GM21381 (cell line): Measurements from ENCODE around the gene TNFRSF19.

Source experiments
- ATAC-seq: cut with Tn5 transposase; IDR thresholded peaks from one replicate; pipeline ENCODE4 v1.9.1; 2021; ENCODE audit warnings: mild to moderate bottlenecking, moderate library complexity; ENCODE audit not compliant: unreplicated experiment

Gene TNFRSF19

DNA sequence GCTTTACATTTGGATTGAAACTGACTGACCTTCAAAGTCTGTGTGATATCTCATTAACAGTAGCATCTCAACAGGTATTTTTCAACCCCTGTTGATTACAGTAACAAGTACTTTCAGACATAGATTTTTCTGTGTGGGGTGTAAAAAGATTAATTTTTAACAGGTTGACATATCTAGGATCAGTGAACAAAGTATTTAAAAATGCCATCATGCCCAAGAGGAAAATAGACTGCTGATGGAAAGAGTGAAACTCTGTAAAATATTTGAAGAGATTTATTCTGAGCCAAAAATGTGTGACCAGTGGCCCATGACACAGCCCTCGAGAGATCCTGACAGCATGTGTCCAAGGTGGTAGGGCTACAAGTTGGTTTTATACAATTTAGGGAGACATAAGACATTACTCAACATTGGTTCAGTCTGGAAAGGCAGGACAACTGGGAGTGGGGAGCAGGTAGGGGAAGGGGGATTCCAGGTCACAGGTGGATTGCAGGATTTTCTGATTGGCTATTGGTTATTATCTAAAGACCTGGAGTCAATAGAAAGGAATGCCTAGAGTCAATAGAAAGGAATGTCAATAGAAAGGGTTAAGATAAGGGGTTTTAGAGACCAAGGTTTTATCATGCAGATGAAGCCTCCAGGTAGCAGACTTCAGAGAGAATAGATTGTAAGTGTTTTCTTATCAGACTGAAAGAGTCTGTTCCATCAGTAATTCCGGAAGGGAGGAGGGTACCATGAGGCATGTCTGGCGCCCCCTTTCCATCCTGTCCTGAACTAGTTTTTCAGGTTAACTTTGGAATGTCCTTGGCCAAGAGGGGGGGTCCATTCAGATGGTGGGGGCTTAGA lies 29.1 kb downstream of the TNFRSF19 start:
- no peak for ATAC-seq

- ATAC-seq: no peak
Observed at GRCh38 chr13:23600100-23600499, 29.9 kb downstream of the TNFRSF19 start.

GRCh38 chr13:23600534-23600933 lies 30.3 kb downstream of the TNFRSF19 start:
- no peak for ATAC-seq

- ATAC-seq: no peak
Observed at GRCh38 chr13:23605831-23606230, 35.6 kb downstream of the TNFRSF19 start.

DNA sequence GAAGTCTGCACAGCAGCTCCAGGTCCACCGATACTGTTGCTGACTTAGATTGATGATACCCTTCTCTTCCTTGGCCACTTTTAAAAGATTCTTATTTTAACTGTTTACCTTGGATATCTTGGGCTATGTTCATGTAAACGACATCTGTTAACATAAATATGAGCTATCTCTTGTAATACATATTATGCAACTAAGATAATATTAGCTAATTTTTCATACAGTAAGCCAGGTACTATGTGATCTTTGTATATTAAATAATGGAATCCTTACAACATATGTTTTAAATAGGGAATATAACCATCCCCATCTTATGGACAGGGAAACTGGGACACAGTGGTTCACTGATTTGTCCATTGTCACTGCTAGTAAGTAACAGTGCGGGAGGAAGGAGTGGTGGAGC lies 37.9 kb downstream of the TNFRSF19 start:
- ATAC-seq: no peak

GRCh38 chr13:23608701-23609413 lies 38.6 kb downstream of the TNFRSF19 start:
- ATAC-seq: no peak

GRCh38 chr13:23609414-23609760 lies 39.2 kb downstream of the TNFRSF19 start:
- ATAC-seq: no peak

DNA sequence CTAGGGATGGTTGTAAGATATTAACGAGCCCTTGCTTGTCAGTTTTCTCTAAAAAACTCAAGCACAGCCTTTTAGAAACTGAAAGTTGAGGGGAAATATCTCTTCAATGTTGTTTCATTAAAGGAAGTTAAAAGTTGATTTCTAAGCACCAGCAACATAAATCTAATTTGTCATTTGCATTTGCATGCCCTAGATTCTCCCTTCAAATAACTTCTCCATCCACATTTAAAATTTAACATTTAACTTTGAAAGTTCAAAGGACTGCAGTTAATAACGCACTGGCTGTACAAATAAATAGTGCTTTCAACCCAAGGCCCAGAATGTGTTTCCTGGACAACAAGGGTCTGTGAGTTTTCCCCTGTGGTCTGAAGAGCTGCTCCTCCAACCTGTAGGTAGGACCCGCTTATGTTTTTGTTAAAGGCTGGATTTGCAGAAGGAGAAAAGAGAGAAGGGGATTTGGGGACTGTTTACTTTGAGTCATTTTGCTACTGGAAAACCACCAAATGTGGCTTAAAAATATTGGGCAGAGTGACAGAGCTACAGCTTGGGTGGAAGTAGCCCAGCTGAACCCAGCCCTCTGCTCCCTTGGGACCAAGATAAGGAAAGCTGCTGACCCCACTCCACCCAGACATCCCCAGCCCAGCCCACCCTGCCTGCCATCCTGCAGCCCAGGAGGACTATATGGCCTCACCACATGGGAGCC lies 39.8 kb downstream of the TNFRSF19 start:
- ATAC-seq: no peak

GRCh38 chr13:23610966-23611491 lies 40.8 kb downstream of the TNFRSF19 start:
- no peak for ATAC-seq

DNA sequence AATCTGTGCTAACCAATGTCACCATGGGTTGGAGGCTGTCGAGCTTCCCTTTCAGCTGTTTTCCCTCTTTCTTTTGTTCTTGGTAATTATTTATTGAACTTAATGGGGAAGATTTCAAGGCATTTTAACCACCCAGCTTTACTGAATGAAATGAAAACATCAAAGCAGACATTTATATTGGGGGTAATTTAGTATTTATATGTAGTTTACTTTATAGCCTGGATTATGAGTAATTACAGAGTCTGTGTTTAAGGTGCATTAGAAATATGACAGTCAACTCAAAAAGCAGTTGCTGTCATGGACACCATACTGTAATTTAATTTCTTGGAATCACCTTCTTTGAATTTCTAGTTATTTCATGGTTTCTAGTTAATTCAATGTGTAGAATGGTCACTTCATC lies 42.0 kb downstream of the TNFRSF19 start:
- ATAC-seq: no peak

GRCh38 chr13:23612731-23613130 lies 42.5 kb downstream of the TNFRSF19 start:
- ATAC-seq: no peak

DNA sequence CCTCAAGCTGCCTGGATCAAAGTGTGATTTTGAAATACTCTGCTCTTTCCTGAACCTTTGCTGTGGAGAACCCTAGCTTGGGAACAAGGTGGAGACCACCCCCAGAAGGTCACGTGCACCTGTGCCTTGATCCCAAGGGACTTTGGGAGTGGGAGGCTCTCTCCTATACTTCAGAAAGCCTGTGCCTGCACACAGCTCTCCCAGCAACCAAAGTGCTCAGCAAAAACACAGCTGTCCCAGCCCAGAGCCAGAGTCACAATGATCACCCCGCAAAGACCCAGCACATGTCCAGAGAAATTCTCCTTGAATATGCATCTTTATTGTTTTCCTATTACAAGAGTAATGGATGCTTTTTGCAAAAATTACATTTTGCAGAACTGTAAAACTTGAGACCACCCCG lies 43.4 kb downstream of the TNFRSF19 start:
- ATAC-seq: no peak

- no peak for ATAC-seq
Observed at GRCh38 chr13:23615395-23616081, 45.3 kb downstream of the TNFRSF19 start.

GRCh38 chr13:23616228-23616627 lies 46.0 kb downstream of the TNFRSF19 start:
- no peak for ATAC-seq

- ATAC-seq: no peak
Observed at GRCh38 chr13:23617551-23618024, 47.4 kb downstream of the TNFRSF19 start.

- no peak for ATAC-seq
Observed at GRCh38 chr13:23618341-23618740, 48.1 kb downstream of the TNFRSF19 start.

DNA sequence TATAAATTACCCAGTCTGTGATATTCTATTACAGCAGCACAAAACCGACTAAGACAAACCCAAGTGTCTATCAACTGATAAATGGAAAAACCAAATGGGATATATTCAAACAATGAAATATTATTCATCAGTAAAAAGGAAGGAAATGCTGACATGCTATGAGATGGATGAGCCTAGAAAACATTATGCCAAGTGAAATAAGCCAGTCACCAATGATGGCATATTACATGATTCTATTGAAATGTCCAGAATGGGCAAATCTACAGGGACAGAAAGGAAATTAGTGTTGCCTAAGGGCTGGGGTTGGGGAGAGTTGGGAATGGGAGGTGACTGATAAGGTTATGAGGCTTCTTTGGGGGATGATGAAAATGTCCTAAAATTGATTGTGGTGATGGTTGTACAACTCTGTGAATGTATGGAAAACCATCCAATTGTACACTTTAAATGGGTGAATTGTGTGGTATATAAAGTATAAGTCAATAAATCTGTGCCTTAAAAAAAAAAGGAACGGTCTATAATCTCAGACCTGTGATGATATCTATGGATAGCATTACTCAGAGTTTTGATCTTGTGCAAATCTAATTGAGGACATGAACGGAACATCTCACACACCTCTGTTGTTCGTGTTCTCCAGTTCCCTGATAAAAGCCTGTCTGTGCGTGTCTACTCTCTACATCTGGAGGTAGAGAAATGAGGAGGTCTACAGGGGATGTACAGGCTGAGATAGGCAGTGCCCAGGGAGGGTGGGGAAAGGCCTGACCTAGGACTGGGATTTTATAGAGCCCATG lies 49.0 kb downstream of the TNFRSF19 start:
- ATAC-seq: no peak

DNA sequence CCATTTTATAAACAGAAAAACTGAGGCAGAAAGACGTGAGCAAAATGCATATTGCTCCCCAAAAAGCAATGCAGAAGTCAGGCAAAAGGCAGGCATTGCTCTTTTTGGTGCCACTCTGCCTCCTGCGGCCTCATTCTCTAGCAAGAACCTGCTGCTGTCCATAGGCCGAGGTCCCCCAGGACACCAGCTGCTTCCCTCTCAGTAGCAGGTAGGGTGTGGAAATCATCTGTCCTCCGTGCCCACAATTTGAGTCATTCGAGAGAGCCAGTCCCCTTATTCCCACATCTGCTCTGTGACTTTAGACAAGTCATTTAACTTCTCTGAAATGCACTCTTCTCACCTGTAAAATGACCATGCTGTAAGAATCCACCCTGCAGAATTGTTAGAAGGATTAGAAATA lies 50.0 kb downstream of the TNFRSF19 start:
- no peak for ATAC-seq

DNA sequence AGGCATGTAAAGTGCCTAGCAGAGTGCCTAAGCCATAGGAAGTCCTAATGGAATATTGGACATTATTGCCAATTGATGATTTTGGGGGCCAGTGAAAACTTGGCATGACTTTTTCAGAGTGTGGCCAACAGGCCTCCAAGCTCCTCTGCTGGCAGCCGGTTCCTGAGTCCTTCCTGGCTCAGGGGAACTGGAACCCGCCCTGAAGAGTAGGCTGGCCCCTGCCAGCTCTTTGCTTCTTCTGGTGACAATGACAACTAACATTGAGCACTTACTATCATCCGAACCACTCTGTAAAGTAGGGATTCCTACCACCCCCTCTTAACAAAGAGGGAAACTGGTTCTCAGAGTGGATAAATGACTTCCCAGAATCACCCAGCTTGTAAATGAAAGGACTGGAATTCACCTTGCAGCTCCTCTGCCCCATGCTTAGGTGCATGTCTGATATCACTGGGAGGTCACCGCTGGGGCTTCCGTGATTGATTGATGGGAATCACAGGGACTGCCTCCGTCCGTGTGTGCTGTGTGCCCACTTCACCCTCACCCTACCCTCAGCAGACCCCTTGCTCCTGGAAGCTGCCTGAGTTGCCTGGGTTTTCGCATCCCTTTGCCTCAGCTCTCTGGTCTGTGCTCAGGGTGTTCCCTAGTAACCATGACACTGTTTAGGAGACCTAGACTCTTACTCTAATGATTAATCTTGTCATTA lies 50.6 kb downstream of the TNFRSF19 start:
- ATAC-seq: peak; percentile 13

DNA sequence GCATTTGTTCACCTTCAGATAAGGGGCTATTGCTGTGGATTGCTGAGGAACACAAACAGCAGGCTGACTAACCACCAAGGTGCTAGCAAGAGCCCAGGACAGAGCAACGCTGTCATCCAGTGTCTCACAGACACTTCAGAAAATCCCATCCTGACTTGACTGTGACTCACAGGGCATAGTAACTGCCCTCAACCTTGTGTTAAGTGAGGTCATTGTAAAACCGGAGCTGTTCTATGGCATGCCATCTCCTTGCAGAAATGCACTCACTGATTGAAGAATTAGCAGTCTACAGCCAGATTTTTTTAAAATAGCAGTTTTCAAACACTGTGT lies 51.1 kb downstream of the TNFRSF19 start:
- peak; percentile 69 for ATAC-seq
